ENCODE data around the gene GRIA3.

DNA sequence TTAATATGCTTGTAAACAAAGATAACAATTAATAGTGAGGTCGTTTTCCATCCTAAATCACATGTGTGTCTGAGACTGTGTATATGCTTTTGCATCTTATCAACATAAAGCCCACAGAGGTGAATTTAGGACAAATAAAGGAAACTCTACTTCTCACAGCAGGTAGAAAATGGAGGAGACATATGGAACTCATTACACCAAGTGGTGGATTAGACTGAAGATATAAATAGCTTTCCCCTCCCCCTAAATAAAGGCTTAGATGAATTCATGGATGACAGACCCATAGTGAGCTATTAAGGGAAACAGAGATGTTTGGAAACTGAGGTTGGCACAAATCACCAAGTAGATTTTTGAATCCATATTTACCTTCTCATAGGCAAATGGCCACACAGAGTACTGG is 79.7 kb downstream of the GRIA3 start:
- TF ChIP-seq, protein P1, sequence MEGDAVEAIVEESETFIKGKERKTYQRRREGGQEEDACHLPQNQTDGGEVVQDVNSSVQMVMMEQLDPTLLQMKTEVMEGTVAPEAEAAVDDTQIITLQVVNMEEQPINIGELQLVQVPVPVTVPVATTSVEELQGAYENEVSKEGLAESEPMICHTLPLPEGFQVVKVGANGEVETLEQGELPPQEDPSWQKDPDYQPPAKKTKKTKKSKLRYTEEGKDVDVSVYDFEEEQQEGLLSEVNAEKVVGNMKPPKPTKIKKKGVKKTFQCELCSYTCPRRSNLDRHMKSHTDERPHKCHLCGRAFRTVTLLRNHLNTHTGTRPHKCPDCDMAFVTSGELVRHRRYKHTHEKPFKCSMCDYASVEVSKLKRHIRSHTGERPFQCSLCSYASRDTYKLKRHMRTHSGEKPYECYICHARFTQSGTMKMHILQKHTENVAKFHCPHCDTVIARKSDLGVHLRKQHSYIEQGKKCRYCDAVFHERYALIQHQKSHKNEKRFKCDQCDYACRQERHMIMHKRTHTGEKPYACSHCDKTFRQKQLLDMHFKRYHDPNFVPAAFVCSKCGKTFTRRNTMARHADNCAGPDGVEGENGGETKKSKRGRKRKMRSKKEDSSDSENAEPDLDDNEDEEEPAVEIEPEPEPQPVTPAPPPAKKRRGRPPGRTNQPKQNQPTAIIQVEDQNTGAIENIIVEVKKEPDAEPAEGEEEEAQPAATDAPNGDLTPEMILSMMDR (conservative IDR thresholded peaks at IDR 0.05; ENCODE audit: low read length) = no peak
- TF ChIP-seq EZH2phosphoT487 (IDR thresholded peaks at IDR 0.05; ENCODE audit: borderline replicate concordance, low read depth, low read length) = no peak

Data from OCI-LY7 (cell line).